Glomerular visceral epithelial cell (primary cell): Measurements from ENCODE around the gene SOX13.

Source experiments
- DNase-seq: peaks from one replicate; pipeline ENCODE4 v3.0.0-alpha.2; 2016; ENCODE audit errors: extremely low spot score

Gene SOX13

DNA sequence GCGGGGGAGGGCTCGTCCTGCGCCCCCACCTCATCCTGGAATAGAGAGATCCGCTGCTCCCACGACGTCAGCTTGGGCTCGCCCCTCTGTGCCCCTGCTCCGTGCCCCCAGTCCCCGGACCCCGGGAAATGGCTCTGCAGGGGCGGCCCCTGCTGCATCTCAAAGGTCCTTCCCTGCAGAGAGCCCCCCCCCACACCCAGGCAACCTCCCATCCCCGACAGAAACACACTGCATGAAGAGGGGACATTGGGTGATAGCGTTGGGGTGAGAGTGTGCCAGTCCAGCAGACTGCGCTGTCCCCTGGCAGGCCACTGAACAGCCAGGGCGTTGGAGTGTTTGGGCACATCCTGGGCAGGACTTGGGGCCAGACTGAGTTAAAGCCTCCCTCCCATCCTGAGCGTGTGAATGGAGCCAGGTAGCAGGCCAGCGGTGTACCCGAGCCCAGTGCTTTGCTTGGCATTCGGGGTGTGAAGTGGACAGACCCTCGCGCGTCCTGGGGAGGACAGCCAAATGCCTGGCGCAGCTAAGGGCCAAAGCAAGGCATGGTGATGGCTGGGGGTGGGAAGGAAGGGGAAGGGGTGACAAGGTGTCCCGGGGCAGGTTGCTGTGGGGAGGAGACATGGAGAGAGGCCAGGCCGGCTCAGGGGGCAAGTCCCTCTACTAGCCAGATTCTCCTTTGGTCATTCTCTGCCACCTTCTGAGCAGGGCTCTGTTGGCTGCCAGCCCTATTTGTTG, 79.6 kb downstream of the SOX13 start:
- DNase-seq, result peak; percentile 4

DNA sequence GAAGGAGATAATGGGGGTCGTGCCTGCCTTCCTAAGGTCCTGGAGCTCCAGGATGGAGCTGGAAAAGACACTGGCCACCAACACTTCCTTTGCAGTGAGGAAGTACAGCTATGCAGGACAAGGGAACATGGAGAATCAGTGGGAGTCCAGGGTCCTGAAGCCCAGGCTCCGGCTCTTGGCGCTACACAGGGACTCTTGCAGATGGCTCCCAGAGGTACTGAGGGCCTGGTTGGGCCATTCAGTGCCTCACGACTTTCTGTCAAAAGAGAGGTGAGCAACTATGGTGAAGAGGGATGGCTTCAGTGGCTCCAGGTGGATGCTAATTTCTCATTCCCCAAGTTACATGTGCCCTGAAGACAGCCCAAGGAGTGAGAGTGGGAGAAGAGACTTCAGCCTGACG, 80.8 kb downstream of the SOX13 start:
- DNase-seq, result no peak

DNA sequence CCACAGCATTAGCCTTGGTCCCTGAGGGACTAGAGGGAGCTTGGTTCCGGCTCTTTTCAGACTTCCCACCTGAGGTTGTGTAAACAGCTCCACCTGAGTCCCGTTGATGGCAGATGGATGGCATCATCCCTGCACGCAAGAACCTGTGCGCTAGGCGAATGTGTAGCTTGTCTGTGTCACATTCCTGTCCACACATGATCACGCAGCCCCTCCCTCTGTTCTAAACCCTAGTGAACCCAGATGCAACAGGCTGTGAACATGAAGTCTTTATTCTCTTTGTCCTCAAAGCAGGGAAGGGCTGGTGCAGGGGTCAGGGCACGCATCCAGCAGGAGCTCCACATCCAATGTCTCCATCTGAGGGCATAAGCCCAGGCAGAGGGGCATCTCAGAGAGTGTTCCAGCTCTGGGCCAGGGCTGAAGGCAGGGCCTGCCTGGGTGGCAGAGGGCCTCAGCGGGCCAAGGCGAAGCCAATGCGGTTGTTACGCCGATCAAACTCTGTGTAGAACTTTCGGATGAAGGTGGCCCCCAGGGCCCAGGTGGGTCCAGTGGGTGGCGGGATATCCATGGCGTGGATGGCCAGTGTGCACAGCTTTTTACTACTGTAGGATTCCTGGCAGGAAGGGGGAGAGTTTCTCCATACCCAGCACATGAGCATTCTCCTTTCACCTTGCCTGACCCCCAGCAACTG, 81.8 kb downstream of the SOX13 start:
- no peak for DNase-seq

DNA sequence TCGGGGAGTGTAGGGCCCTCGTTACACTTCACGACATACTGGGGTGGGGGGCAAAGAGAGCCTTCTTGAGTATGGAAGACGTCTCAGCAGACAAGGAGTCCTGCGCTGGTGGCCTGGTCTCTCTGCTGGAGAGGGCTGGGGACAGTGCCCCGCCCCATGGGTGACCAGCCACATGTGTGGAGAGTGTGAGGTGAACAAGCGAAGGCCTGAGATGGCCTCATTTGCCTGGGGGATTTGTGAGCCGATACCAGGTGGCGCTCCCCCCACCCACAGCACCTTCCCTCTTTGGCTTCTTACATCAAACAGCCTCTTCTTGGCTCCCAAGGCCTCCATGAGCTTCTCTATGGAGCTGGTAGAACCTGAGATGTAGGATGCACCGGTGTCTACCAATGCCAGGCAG, 83.0 kb downstream of the SOX13 start:
- DNase-seq, result no peak

DNA sequence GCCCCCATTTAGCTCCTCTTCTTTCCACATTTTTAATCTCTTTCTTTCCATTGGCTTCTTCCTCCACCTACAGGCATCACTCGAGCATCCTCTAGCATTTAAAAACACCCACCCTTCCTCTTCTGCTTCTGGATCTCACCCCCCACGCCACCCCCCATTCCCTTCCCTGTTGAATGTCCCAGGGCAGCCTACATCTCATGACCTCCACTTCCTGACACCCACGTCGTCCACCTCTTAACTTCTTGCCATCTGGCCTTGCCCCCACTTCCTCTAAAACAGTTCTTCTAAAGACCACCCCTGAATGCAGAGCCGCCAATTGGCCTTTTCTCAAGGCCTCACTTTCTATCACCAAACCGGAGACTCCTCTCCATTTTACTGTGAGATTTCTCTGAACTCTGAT, 85.0 kb downstream of the SOX13 start:
- DNase-seq, result no peak

DNA sequence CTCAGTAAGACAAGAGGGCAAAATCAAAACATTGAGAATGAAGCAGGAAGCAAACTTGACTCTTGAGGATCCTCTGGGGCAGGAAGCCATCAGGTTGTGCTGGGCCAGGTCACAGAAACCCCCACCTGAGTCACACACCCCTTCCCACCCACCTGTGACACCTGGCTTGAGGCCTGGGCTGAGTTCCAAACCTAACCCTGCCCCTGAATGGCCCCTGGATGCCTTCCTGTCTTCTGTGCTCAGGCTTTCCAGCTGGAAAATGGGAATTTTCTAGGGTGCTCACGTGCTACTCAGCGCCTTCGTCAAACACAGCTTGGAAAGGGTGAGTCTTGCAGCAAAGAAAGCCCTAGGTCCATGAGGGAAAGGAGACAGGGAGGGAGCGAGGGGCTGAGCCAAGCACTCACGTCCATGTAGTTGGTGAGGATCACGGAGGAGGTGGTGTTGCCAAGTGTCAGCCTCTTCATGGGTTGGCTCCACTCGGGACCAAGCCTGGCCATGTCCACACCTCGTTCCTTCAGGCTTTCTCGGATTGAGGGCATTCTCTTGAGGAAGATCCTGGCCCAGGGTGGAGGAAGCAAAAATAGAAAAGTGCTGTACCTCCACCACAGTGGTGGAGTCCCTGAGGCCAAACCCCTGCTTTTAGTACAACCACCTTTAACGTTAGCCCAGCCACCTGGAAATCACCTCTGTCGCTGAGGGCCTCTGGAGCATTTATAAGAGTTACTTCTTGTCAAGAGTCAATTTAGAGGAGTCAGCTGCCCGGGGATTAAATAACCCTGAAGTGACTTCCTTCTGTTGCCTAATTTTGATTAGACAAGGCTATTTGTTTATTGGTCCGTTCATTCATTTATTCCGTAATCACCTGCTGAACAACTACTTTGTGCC, 88.9 kb downstream of the SOX13 start:
- no peak for DNase-seq

DNA sequence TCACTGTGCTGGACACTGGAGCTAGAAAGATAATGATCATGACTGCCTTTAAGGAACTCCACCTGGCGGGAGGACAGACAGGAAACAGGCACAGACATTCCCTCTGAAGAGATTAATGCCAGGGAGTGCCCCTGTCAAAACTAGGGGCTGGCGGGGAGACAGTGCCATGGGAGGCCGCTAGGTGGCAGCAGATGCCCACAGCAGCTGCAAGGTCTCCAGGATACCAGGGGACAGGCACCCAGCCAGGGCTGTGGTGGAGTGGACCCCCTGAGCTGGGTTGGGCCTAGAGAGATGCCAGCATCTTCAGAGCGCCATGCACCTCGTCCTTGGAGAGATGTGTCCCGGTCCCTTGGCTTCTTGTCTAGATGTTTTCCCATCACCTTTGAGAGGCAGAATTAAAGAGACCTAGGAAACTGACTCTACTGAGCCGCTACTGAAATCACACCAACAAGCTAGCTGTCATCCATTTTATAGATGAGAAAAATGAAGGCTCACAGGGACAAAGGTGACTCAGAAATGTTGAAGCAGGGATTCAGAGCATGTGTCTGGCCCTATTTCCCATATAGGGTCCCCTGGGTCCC, 89.7 kb downstream of the SOX13 start:
- DNase-seq, result peak; percentile 86

DNA sequence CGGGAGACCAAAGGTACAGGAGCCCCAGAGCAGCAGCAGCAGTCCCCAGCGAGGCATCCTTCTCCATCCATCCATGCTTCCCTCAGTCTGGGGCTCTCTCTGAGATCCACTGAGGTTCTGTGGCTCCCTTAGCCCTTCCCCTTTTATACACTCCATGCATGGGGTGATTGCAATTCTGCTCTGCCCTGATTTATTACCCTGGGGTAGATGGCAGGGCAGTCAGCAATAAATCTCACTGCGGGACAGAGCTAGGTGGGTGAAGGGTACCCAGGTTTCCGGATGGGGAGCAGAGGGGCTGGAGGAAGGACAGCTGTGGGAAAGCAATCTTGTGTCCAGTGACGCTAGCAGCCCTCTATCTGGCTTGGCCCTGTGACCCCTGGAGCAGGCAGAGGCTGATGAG, 93.3 kb downstream of the SOX13 start, which contains the start of gene REN:
TSS of gene REN (minus strand) at position 119 of the 400 bp plus-strand sequence. CDS start at position 75, 44 bp downstream.
- no peak for DNase-seq

DNA sequence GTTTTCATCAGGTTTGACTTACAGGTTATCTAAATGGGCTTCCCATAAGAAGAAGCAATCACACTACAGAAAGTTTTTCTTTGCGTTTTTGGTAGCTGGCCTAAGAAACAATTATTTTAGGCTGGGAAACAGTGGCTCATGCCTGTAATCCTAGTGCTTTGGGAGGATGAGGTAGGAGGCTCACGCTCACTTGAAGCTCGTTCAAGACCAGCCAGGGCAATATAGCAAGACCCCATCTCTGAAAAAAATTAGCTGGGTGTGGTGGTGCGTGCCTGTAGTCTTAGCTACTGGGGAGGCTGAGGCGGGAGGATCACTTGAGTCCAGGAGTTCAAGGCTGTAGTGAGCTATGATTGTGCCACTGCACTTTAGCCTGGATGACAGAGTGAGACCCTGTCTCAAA, 94.8 kb downstream of the SOX13 start:
- no peak for DNase-seq

DNA sequence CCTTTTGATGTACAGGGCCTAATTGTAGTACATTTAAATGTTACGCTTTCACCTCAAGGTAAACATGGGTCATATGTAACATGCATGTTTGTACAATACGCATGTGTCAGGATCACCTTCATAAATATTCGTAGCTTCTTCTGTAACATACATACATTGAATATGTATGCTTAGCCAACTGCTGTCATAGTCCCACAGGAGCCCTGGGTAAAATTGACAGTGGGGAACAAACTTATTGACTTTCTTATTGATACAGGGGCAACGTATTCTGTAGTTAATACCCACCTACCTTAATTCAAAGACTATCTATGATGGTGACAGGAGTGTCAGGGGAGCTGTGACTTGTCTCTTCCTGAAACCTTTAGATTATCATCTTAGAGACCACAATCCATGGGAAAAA, 96.9 kb downstream of the SOX13 start:
- no peak for DNase-seq

DNA sequence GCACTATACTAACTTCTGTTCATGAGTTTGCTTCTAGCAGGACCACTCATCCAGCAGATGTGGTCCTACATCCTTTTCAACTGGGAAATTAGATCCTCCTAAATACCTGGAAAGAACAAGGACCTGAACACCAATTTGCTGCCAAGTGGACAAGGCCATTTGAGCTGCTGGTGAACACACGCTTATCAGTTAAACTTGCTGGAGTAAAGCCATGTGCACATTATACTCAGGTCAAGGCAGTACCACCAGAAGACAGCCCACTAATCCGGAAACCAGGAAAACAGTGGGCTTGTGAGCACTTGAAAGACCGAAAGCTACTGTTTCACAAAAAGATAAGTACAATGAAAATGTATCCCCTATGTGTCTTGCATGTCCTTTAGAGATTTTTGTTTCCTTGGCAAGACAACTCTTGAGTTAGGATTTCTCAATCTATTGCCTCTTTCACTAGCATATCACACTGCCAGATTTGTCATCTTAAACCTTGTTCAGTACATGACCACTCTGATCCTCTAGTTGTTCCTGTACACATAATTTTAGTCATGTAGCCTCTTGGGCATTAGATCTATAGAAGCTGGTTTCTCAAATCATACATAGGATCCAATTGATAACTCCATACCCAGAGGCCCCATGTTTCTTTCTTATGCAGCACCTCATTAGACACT, 97.7 kb downstream of the SOX13 start:
- DNase-seq, result no peak

DNA sequence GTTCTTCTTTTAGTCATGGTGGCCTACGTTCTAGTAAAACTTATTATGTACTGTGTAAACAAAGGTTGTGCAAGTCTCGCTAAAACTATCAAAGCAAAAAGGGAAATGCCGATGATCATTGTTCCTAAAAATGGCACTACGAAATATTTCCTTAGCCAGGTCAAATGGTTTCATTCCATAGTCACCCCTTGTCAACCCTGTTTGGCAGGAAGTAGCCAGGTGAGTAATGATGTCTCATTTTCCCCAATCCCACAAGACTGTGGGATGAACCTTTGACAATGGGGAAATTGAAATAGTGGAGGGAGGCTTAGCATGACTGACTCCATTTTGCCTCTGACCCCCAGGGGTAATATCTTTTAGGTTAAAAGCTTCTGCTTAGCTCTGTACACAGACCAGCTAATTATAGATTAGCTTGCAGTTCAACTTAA, 98.8 kb downstream of the SOX13 start:
- peak; percentile 41 for DNase-seq

DNA sequence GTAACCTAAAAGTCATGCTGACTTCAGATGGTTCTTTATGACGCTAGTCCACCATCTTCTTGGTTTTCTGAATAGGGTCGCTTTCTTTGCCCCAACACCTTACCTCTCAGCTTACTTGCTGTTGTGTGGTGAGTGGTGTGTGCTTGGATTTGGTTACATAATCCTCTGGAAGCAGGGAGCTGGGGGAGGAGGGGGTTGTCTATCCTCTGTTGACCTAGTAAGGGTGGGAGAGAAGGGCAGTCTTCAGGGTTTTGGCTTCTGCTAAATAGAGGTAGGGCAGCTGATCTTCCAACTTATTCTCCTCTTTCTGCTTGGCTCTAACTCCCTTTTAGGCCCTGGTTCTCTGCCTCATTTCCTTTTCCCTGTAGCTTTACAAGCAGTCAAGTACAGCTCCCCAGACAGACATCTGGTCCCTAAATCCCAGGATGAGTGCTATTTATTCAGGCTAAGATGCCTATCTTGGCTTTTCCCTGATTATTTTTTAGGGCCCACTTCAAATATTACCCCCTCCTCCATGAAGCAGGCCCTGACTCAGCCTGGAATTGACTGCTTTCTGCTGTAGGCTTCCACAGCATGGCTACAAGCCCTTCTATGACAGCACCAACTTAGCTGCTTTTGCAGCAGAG, 99.6 kb downstream of the SOX13 start:
- DNase-seq, result no peak

DNA sequence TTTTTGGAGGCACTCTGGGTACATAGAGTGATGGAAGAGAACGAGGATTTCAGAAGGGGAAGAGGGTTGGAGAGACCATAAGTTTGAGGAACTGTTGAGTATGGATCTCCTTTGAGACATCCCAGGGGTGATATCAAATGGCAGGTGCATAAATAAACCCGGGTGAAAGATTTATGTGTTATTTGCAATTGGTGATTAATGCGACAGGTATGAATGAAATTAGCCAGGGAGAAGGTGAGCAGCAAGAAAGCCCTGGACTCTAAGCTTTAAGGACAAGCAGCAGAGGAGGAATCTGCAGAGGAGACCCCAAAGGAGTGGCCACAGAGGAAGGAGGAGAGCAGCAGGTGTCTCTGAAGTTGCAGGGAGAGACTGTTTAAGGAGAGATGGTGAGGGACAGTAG, 102.0 kb downstream of the SOX13 start:
- DNase-seq, result no peak

DNA sequence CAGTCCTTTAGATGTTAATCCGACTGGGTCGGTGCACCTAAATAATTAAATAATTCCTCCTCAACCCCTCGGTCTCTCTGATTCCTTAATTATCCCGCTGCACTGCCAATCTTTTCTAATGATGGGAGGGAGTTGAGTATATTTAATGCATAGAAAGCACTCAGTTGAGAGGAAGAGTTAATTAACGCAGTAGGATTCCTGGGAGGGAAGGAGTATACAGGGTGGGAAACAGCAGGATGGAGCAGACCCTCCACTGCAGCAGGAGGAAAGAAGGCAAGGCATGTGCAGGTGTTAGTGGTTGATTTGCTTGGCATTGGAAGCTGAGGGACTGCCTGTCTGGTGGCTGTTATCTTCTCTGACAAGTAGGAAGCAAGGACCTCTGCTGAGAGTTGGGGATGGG, 103.1 kb downstream of the SOX13 start:
- DNase-seq, result no peak

DNA sequence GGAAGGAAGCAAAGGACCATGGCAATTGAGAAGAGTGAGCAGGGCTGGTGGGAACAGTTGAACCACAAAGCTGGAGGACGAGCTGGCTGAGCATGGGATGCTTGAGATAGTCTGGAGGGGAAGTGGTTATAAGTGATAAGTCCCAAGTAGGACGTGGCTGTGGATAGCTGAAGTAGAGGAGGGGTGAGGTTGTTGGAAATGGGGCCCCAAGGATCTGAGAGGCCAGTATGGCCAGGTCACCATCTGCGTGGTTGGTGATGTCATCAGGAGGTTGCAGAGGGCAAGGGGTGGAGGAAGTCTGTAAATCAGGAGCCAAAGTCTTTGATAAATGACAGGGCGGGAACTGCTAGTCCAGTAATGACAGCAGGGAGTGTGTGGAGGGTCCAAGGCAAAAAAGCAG, 104.2 kb downstream of the SOX13 start:
- no peak for DNase-seq
